AG09319 (cell line): ENCODE results near the gene MIP.

Experiments used
- DNase-seq: peaks from one replicate; pipeline ENCODE4 v3.0.0-alpha.2; 2010; ENCODE audit warnings: low read depth; ENCODE audit errors: extremely low read depth
- CTCF ChIP-seq: IDR thresholded peaks from 2 replicates; pipeline ENCODE4 v1.5.1; 2011; ENCODE audit warnings: low read depth, mild to moderate bottlenecking, inconsistent platforms, low read length, moderate library complexity

Gene MIP

DNA sequence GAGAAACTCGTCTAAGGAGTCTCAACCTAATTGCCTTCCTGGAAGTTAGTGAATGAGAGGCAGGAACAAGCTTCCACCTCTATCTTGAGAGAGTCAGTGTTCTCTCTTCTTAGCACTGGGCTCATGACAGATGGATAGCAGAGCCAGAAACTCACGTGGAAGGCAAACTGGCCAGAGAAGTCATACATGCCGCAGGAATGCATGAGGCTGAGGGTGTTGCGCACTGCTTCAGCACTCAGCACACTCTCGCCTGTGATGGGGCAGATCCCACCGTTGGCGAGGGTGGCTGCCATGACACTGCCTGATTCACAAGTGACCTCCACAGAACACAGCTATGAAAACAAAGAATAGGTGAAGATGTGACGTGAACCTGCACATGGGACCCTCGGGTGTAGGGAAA lies 19.9 kb upstream of the MIP start:
- TF ChIP-seq CTCF, result no peak
- no peak for DNase-seq

- no peak for TF ChIP-seq CTCF
- no peak for DNase-seq
These were observed 14.8 kb upstream of the MIP start for GRCh38 chr12:56469007-56469930.

- TF ChIP-seq CTCF, result peak; percentile 30
- peak; percentile 73 for DNase-seq
These were observed 14.0 kb upstream of the MIP start, which contains the start of gene SPRYD4 for GRCh38 chr12:56468216-56469006. Gene SPRYD4, plus strand, starts transcription at chr12:56468578. Its CDS starts 14 bp downstream, at chr12:56468592.

DNA sequence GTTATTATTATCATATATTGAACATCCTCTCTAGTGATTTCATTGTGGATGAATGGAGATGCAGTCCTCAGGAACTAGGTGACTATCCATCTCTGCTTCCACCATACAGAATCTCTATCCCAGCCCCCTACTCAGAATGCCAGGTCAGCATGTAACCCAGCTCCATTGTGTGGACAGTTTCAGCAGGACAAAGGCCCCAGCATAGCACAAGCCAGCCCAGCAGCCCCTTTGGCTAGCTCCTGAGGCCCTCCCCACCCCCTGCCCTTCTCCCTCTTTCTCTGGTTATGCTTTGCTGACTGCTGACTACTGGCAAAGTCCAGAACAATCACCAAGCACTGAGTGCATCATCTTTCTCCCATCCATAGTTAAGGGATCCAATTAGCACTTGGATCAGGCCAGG lies 8.1 kb upstream of the MIP start:
- TF ChIP-seq CTCF, result no peak
- no peak for DNase-seq

GRCh38 chr12:56461235-56462159 lies 7.0 kb upstream of the MIP start:
- TF ChIP-seq CTCF, result no peak
- DNase-seq, result no peak

- no peak for TF ChIP-seq CTCF
- DNase-seq, result no peak
These were observed 3.4 kb upstream of the MIP start for GRCh38 chr12:56457817-56458216.
